GM23338 (cell line): ENCODE data around the gene GTF2F1. TPM values are rescaled to one million over a fixed set of nuclear protein-coding genes. Genes with fewer than 3 reads are reported as not detected.

ENCODE experiments used
- ATAC-seq: fragments of 200-7000 bp; cut with Tn5 transposase; 3 replicates; pipeline ENCODE4 v1.9.1; 2020
- DNase-seq: peaks from one replicate; pipeline ENCODE4 v3.0.0-alpha.2; 2015; ENCODE audit warnings: low spot score
- H2AFZ ChIP-seq: fragments of 200-600 bp; sonication (generic); 2 replicates; pipeline ENCODE4 v1.8.0; 2016; ENCODE audit warnings: antibody characterized with exemption, mild to moderate bottlenecking, moderate library complexity
- H3F3A ChIP-seq: fragments of 200-600 bp; sonication (generic); replicated peaks from 2 replicates; pipeline ENCODE4 v1.8.0; 2017; ENCODE audit warnings: antibody characterized with exemption, mixed run types, low read depth
- H3K27ac ChIP-seq: fragments of 200-600 bp; sonication (generic); 2 replicates; pipeline ENCODE4 v1.6.1; 2016; ENCODE audit warnings: low read depth
- H3K27me3 ChIP-seq: fragments of 200-600 bp; sonication (generic); 2 replicates; pipeline ENCODE4 v1.8.0; 2016; ENCODE audit warnings: mild to moderate bottlenecking, mixed run types, moderate library complexity; ENCODE audit not compliant: insufficient read depth
- H3K36me3 ChIP-seq: fragments of 200-600 bp; sonication (generic); 2 replicates; pipeline ENCODE4 v1.8.0; 2016; ENCODE audit warnings: mild to moderate bottlenecking; ENCODE audit not compliant: insufficient read depth
- H3K4me1 ChIP-seq: fragments of 200-600 bp; sonication (generic); 2 replicates; pipeline ENCODE4 v1.8.0; 2016; ENCODE audit warnings: mild to moderate bottlenecking, moderate library complexity; ENCODE audit not compliant: insufficient read depth
- H3K4me2 ChIP-seq: fragments of 200-600 bp; sonication (generic); 2 replicates; pipeline ENCODE4 v1.7.1; 2017; ENCODE audit warnings: mixed run types
- H3K4me3 ChIP-seq: fragments of 200-600 bp; sonication (generic); 2 replicates; pipeline ENCODE4 v1.6.1; 2016; ENCODE audit warnings: mixed run types
- H3K79me2 ChIP-seq: fragments of 200-600 bp; sonication (generic); replicated peaks from 2 replicates; pipeline ENCODE4 v1.8.0; 2017; ENCODE audit warnings: mild to moderate bottlenecking; ENCODE audit not compliant: insufficient read depth
- H3K9me2 ChIP-seq: fragments of 200-600 bp; sonication (generic); 2 replicates; pipeline ENCODE4 v1.8.0; 2017; ENCODE audit not compliant: insufficient read depth
- H4K20me1 ChIP-seq: fragments of 200-600 bp; sonication (generic); replicated peaks from 2 replicates; pipeline ENCODE4 v1.8.0; 2017; ENCODE audit warnings: mild to moderate bottlenecking; ENCODE audit not compliant: insufficient read depth
- H3K27ac Mint-ChIP-seq: 2 replicates; pipeline ENCODE4 v1.8.0; 2020; ENCODE audit warnings: inconsistent platforms, mild to moderate bottlenecking, moderate library complexity, mixed read lengths
- H3K27me3 Mint-ChIP-seq: 3 replicates; pipeline ENCODE4 v1.8.0; 2022; ENCODE audit warnings: low read depth, mild to moderate bottlenecking, moderate library complexity, mixed read lengths, inconsistent platforms; ENCODE audit not compliant: insufficient read depth, poor library complexity
- H3K36me3 Mint-ChIP-seq: 3 replicates; pipeline ENCODE4 v1.8.0; 2021; ENCODE audit warnings: low read depth, mild to moderate bottlenecking, inconsistent platforms, moderate library complexity, mixed read lengths
- H3K4me1 Mint-ChIP-seq: 3 replicates; pipeline ENCODE4 v1.8.0; 2020; ENCODE audit warnings: mild to moderate bottlenecking, inconsistent platforms, mixed read lengths
- H3K4me3 Mint-ChIP-seq: 3 replicates; pipeline ENCODE4 v1.8.0; 2021; ENCODE audit warnings: moderate library complexity, mild to moderate bottlenecking, inconsistent platforms, mixed read lengths
- H3K9me3 Mint-ChIP-seq: 3 replicates; pipeline ENCODE4 v1.8.0; 2020; ENCODE audit warnings: moderate library complexity, mild to moderate bottlenecking, inconsistent platforms, mixed read lengths
- CREB1 ChIP-seq: fragments of 250-450 bp; sonication (Bioruptor Pico); IDR thresholded peaks from 2 replicates; pipeline ENCODE4 v1.5.0; 2020; ENCODE audit warnings: low read depth, mild to moderate bottlenecking, moderate library complexity
- CTCF ChIP-seq, 2 experiments: fragments of 200-600 bp in 1 of 2; sonication (generic) in 1 of 2; conservative IDR thresholded peaks; 2 replicates each; pipeline versions ENCODE4 v1.5.1 to v1.6.1; 2016 to 2017; ENCODE audit warnings: antibody characterized with exemption in 2 of 2, low read depth in 2 of 2, mild to moderate bottlenecking in 2 of 2, moderate library complexity in 1 of 2
- ETS1 ChIP-seq: IDR thresholded peaks from 2 replicates; pipeline ENCODE4 v1.6.1; 2016; ENCODE audit warnings: antibody characterized with exemption
- EZH2 ChIP-seq: fragments of 200-600 bp; sonication (generic); IDR thresholded peaks from one replicate; pipeline ENCODE4 v1.8.0; 2017; ENCODE audit warnings: antibody characterized with exemption, mild to moderate bottlenecking, low read depth; ENCODE audit not compliant: unreplicated experiment
- EZH2phosphoT487 ChIP-seq: fragments of 200-600 bp; sonication (generic); IDR thresholded peaks from one replicate; pipeline ENCODE4 v1.8.1; 2018; ENCODE audit warnings: antibody characterized with exemption; ENCODE audit not compliant: unreplicated experiment
- JUNB ChIP-seq: IDR thresholded peaks from one replicate; pipeline ENCODE4 v1.6.1; 2016; ENCODE audit warnings: antibody characterized with exemption; ENCODE audit not compliant: unreplicated experiment
- NANOG ChIP-seq: IDR thresholded peaks from 2 replicates; pipeline ENCODE4 v1.6.1; 2016; ENCODE audit warnings: antibody characterized with exemption, borderline replicate concordance
- POLR2AphosphoS5 ChIP-seq: IDR thresholded peaks from 2 replicates; pipeline ENCODE4 v1.6.1; 2016; ENCODE audit warnings: antibody characterized with exemption, low read depth
- REST ChIP-seq: IDR thresholded peaks from one replicate; pipeline ENCODE4 v1.6.1; 2018; ENCODE audit warnings: antibody characterized with exemption; ENCODE audit not compliant: unreplicated experiment
- STAT1 ChIP-seq: IDR thresholded peaks from one replicate; pipeline ENCODE4 v1.6.1; 2016; ENCODE audit warnings: antibody characterized with exemption; ENCODE audit not compliant: unreplicated experiment
- ZNF114 ChIP-seq: fragments of 250-450 bp; sonication (Bioruptor Pico); IDR thresholded peaks from 2 replicates; pipeline ENCODE4 v1.5.0; 2020; ENCODE audit warnings: mild to moderate bottlenecking, moderate library complexity
- ZNF331 ChIP-seq: fragments of 250-450 bp; sonication (Bioruptor Pico); IDR thresholded peaks from 2 replicates; pipeline ENCODE4 v1.5.0; 2020; ENCODE audit warnings: low read depth, mild to moderate bottlenecking, moderate library complexity
- ZNF462 ChIP-seq: fragments of 250-450 bp; sonication (Bioruptor Pico); IDR thresholded peaks from 2 replicates; pipeline ENCODE4 v1.5.0; 2020; ENCODE audit warnings: mild to moderate bottlenecking, moderate library complexity
- polyA plus RNA-seq: library from polyadenylated mRNA; unstranded; fragments of >200 nt; fragmentation: Nextera tagmentation; extraction: Ambion mirVana; gene quantifications from 2 replicates; pipeline ENCODE4 v1.2.1, GENCODE V29; 2016
- total RNA-seq: library from RNA; depleted of rRNA; stranded (reverse); fragments of >200 nt; shearing (Covaris generic); gene quantifications from 2 replicates; pipeline ENCODE4 v1.2.3, GENCODE V29; 2014

The GTF2F1 gene
- total and polyA plus RNA-seq, 2 experiments from 2014 or later, result 62.1 to 65.5 TPM

- Histone ChIP-seq H3K4me1 (peaks cover 7% of the 10 kb centered on the region; the same call in 1 of the 2 replicates), H3F3A (peaks cover 6% of the 10 kb centered on the region; the same call in 1 of the 2 replicates), H3K9me2 (no peaks in the 10 kb centered on the region), H2AFZ (peak overlapping the region; percentile 86), H4K20me1 (no peaks in the 10 kb centered on the region; the same call in 1 of the 2 replicates), H3K4me3 (peak overlapping the region; percentile 99), H3K27ac (peak overlapping the region; percentile 76), H3K36me3 (peaks cover 6% of the 10 kb centered on the region; the same call in 1 of the 2 replicates), H3K4me2 (peak overlapping the region; percentile 99), H3K27me3 (no peaks in the 10 kb centered on the region), H3K79me2 (peaks cover 20% of the 10 kb centered on the region)
- no peaks in the 10 kb centered on the region; the same call in 2 of the 3 replicates for H3K9me3 Mint-ChIP-seq
- no peak for TF ChIP-seq EZH2phosphoT487
- TF ChIP-seq EZH2, result no peak
- TF ChIP-seq REST, result no peak
- TF ChIP-seq JUNB, result no peak
- no peak for TF ChIP-seq ZNF114 (CRISPR knock-in tag)
- no peak for TF ChIP-seq CTCF (conservative IDR thresholded peaks at IDR 0.05; ENCODE audit: low read depth in 2 of 2)
- no peak for TF ChIP-seq ZNF462
- TF ChIP-seq ZNF331 (CRISPR knock-in tag), result no peak
- no peak for TF ChIP-seq ETS1
- TF ChIP-seq STAT1, result no peak
- TF ChIP-seq POLR2AphosphoS5, result no peak
- TF ChIP-seq CREB1, result no peak
- no peak for TF ChIP-seq NANOG
- peaks cover 25% of the 10 kb centered on the region for H3K36me3 Mint-ChIP-seq
- peaks cover 14% of the 10 kb centered on the region for H3K27me3 Mint-ChIP-seq
- H3K27ac Mint-ChIP-seq, result peak overlapping the region; percentile 99
- peak; percentile 8; the same call in 2 of the 3 replicates for ATAC-seq
- H3K4me1 Mint-ChIP-seq, result peaks cover 18% of the 10 kb centered on the region
- H3K4me3 Mint-ChIP-seq, result peak overlapping the region; percentile 97
- DNase-seq, result peak; percentile 20
Measured at GRCh38 chr19:6392221-6393073, 517 bp downstream of the GTF2F1 start.
